ENCODE results near the gene SLITRK5. TPM values are rescaled to one million over a fixed set of nuclear protein-coding genes. Genes with fewer than 3 reads are reported as not detected.

SLITRK5 gene
- total RNA-seq, 4 donors from 2014 or later = 0.14 to 0.40 (median 0.16) TPM; not detected in 1

- Histone ChIP-seq H3K4me1 (peaks cover 6 to 14% (median 12%) of the 10 kb centered on the region in 4 donors), H3K4me3 (no peak overlapping the region), H3K27me3 (peaks cover 38% of the 10 kb centered on the region), H3K9me3 (no peaks in the 10 kb centered on the region), H3K36me3 (no peaks in the 10 kb centered on the region), H3K27ac (no peak overlapping the region)
- no peak for DNase-seq
- 22 to 26% methylated on average over 1 of the region's 1 CpG for WGBS, 2 donors (ENCODE audit: low coverage in 1 of 2)
- TF ChIP-seq CTCF (IDR thresholded peaks at IDR 0.05) (no peak), POLR2AphosphoS5 (IDR thresholded peaks at IDR 0.05) (no peak), EP300 (IDR thresholded peaks at IDR 0.05; ENCODE audit: low read depth) (no peak), POLR2A (IDR thresholded peaks at IDR 0.05) (no peak)
- intact Hi-C loops (cut with DNase I; ENCODE audit: low total_unique reads) = no loop called here
- in situ Hi-C loops (cut with MboI; ENCODE audit: low pct_ligation_motif_present in 1 of 4, low pct_unique_long_range_greater_than_20kb in 1 of 4, low sequenced_read_pairs in 3 of 4) = no loop called here
Observed at GRCh38 chr13:87680298-87680697, 9.1 kb downstream of the SLITRK5 start.

- H3K4me3 ChIP-seq = no peak overlapping the region
- H3K4me1 ChIP-seq = no peaks in the 10 kb centered on the region
- TF ChIP-seq POLR2A (IDR thresholded peaks at IDR 0.05) (no peak), POLR2AphosphoS5 (IDR thresholded peaks at IDR 0.05) (no peak), CTCF (IDR thresholded peaks at IDR 0.05) (no peak), EP300 (IDR thresholded peaks at IDR 0.05; ENCODE audit: low read depth) (no peak)
- no peak for DNase-seq
- intact Hi-C loops (cut with DNase I; ENCODE audit: low total_unique reads) = no loop called here
- H3K27ac ChIP-seq = no peak overlapping the region
- no peaks in the 10 kb centered on the region for H3K27me3 ChIP-seq
- 43 to 74% methylated on average over 2 of the region's 2 CpGs for WGBS, 2 donors (ENCODE audit: low coverage in 1 of 2)
- no peaks in the 10 kb centered on the region for H3K36me3 ChIP-seq
- H3K9me3 ChIP-seq = no peaks in the 10 kb centered on the region
- in situ Hi-C loops (cut with MboI; ENCODE audit: low pct_ligation_motif_present in 1 of 4, low pct_unique_long_range_greater_than_20kb in 1 of 4, low sequenced_read_pairs in 3 of 4) = no loop called here
Observed at GRCh38 chr13:87684850-87685742, 13.9 kb downstream of the SLITRK5 start.

GRCh38 chr13:87696458-87696857, 25.3 kb downstream of the SLITRK5 start:
- in situ Hi-C loops (cut with MboI; ENCODE audit: low pct_ligation_motif_present in 1 of 4, low pct_unique_long_range_greater_than_20kb in 1 of 4, low sequenced_read_pairs in 3 of 4) = no loop called here
- no peaks in the 10 kb centered on the region for H3K4me1 ChIP-seq
- no peak overlapping the region for H3K4me3 ChIP-seq
- H3K36me3 ChIP-seq = no peaks in the 10 kb centered on the region
- no peaks in the 10 kb centered on the region for H3K9me3 ChIP-seq
- 97 to 100% methylated on average over 1 of the region's 1 CpG for WGBS, 2 donors (ENCODE audit: low coverage in 1 of 2)
- no peak for DNase-seq
- intact Hi-C loops (cut with DNase I; ENCODE audit: low total_unique reads) = no loop called here
- no peaks in the 10 kb centered on the region for H3K27me3 ChIP-seq
- no peak overlapping the region for H3K27ac ChIP-seq
- TF ChIP-seq EP300 (IDR thresholded peaks at IDR 0.05; ENCODE audit: low read depth) (no peak), CTCF (IDR thresholded peaks at IDR 0.05) (no peak), POLR2A (IDR thresholded peaks at IDR 0.05) (no peak), POLR2AphosphoS5 (IDR thresholded peaks at IDR 0.05) (no peak)

GRCh38 chr13:87698268-87698667, 27.1 kb downstream of the SLITRK5 start:
- Histone ChIP-seq H3K4me3 (no peak overlapping the region), H3K27me3 (no peaks in the 10 kb centered on the region), H3K9me3 (no peaks in the 10 kb centered on the region), H3K4me1 (no peaks in the 10 kb centered on the region), H3K36me3 (no peaks in the 10 kb centered on the region), H3K27ac (no peak overlapping the region)
- DNase-seq = no peak
- WGBS, 2 donors (ENCODE audit: low coverage in 1 of 2) = 94 to 100% methylated on average over 2 of the region's 2 CpGs
- in situ Hi-C loops (cut with MboI; ENCODE audit: low pct_ligation_motif_present in 1 of 4, low pct_unique_long_range_greater_than_20kb in 1 of 4, low sequenced_read_pairs in 3 of 4) (no loop called here), intact Hi-C loops (cut with DNase I; ENCODE audit: low total_unique reads) (no loop called here)
- TF ChIP-seq EP300 (IDR thresholded peaks at IDR 0.05; ENCODE audit: low read depth) (no peak), POLR2A (IDR thresholded peaks at IDR 0.05) (no peak), CTCF (IDR thresholded peaks at IDR 0.05) (no peak), POLR2AphosphoS5 (IDR thresholded peaks at IDR 0.05) (no peak)

All from transverse colon (tissue), 4 donors.